ENCODE measurements around the gene DENND6A.
"Not testable (repeated sequence)": the region's sequence is repeated elsewhere in the genome, so short reads cannot be mapped to it uniquely, and the experiment has no call there.

GRCh38 chr3:57611870-57612269 lies 81.0 kb downstream of the DENND6A start:
- not testable (repeated sequence) for TF ChIP-seq EP300 (IDR thresholded peaks at IDR 0.05; ENCODE audit: borderline replicate concordance in 1 of 2, low read depth in 2 of 2, low read length in 2 of 2); CTCF (IDR thresholded peaks at IDR 0.05; ENCODE audit: control extremely low read depth in 1 of 3, insufficient read depth in 1 of 3, low read depth in 1 of 3, low read length in 3 of 3); POLR2AphosphoS5 (IDR thresholded peaks at IDR 0.05; ENCODE audit: low read depth, low read length); SIRT6 (IDR thresholded peaks at IDR 0.05; ENCODE audit: low read length); EZH2 (IDR thresholded peaks at IDR 0.05; ENCODE audit: low read depth, low read length, severe bottlenecking); JUN (IDR thresholded peaks at IDR 0.05; ENCODE audit: low read depth, low read length); CREB1 (IDR thresholded peaks at IDR 0.05); TAF7 (optimal IDR thresholded peaks at IDR 0.05; ENCODE audit: borderline replicate concordance, low read depth, low read length); POLR2A (IDR thresholded peaks at IDR 0.05; ENCODE audit: control extremely low read depth in 1 of 2, low read depth in 2 of 2, low read length in 2 of 2); RFX5 (IDR thresholded peaks at IDR 0.05; ENCODE audit: borderline replicate concordance, low read depth, low read length); NRF1 (IDR thresholded peaks at IDR 0.05; ENCODE audit: low read depth, low read length); TEAD4 (IDR thresholded peaks at IDR 0.05; ENCODE audit: low read depth, low read length)
